B cell (primary cell): ENCODE data around the gene CCDC138.

Experiments
- CTCF ChIP-seq: fragments of 200-600 bp; IDR thresholded peaks from one replicate; pipeline ENCODE4 v1.8.0; 2022; ENCODE audit warnings: antibody characterized with exemption, mild to moderate bottlenecking
- EZH2 ChIP-seq: IDR thresholded peaks from 2 replicates; pipeline ENCODE4 v1.6.1; 2012; ENCODE audit warnings: borderline replicate concordance, low read depth, mild to moderate bottlenecking, moderate library complexity, low read length; ENCODE audit not compliant: insufficient read depth, poor library complexity, severe bottlenecking

- TF ChIP-seq CTCF (no peak), EZH2 (no peak)
These were observed 110.2 kb downstream of the CCDC138 start for GRCh38 chr2:108896741-108897140.
